NOMO-1 (cell line): Measurements from ENCODE around the gene ABCA2.
A peak's percentile ranks its signal among the peaks of the same experiment; 100 is the strongest.

Experiments used
- DNase-seq, 2 experiments: peaks; one replicate each; lab custom pipeline; 2025; ENCODE audit not compliant: unreplicated experiment in 2 of 2; lab: John Stamatoyannopoulos, UW

The ABCA2 gene

GRCh38 chr9:137027369-137028262 lies at the start of gene ABCA2:
TSS of gene ABCA2 (minus strand) at chr9:137028237. CDS start at chr9:137028140, 97 bp downstream.
- DNase-seq, result no peak

GRCh38 chr9:137077010-137077747 lies 49.1 kb upstream of the ABCA2 start, which contains the start of gene UAP1L1:
TSS of gene UAP1L1 (plus strand) at chr9:137077517. CDS start at chr9:137077533, 16 bp downstream.
- DNase-seq, result peak; percentile 67 to 82

GRCh38 chr9:137076636-137077009 lies 48.6 kb upstream of the ABCA2 start:
- no peak for DNase-seq

GRCh38 chr9:137075275-137075775 lies 47.3 kb upstream of the ABCA2 start:
- peak in 1 of 2 experiments; percentile 33 for DNase-seq

GRCh38 chr9:137074657-137075274 lies 46.7 kb upstream of the ABCA2 start:
- no peak for DNase-seq

- no peak for DNase-seq
Measured at GRCh38 chr9:137073992-137074399, 46.0 kb upstream of the ABCA2 start.

GRCh38 chr9:137071282-137071681 lies 43.2 kb upstream of the ABCA2 start:
- no peak for DNase-seq

GRCh38 chr9:137070906-137071275 lies 42.9 kb upstream of the ABCA2 start:
- peak; percentile 40 to 75 for DNase-seq

GRCh38 chr9:137070201-137070905 lies 42.3 kb upstream of the ABCA2 start, which contains the start of gene SAPCD2:
TSS of gene SAPCD2 (minus strand) at chr9:137070557. CDS start at chr9:137070460, 97 bp downstream.
- peak; percentile 98 to 99 for DNase-seq

- DNase-seq, result no peak
Measured at GRCh38 chr9:137069508-137070091, 41.6 kb upstream of the ABCA2 start.

GRCh38 chr9:137068539-137069507 lies 40.8 kb upstream of the ABCA2 start:
- no peak for DNase-seq

GRCh38 chr9:137067860-137068538 lies 40.0 kb upstream of the ABCA2 start:
- DNase-seq, result peak; percentile 78 to 83

- no peak for DNase-seq
Measured at GRCh38 chr9:137066096-137066861, 38.2 kb upstream of the ABCA2 start.

GRCh38 chr9:137065336-137065967 lies 37.4 kb upstream of the ABCA2 start:
- no peak for DNase-seq

GRCh38 chr9:137064880-137065164 lies 36.8 kb upstream of the ABCA2 start:
- DNase-seq, result no peak

- DNase-seq, result peak; percentile 32 to 74
Measured at GRCh38 chr9:137064027-137064879, 36.2 kb upstream of the ABCA2 start.
